Fibroblast of pulmonary artery (primary cell): ENCODE results near the gene KRTAP17-1.

ENCODE experiments used
- DNase-seq: peaks from one replicate; pipeline ENCODE4 v3.0.0-alpha.2; 2010; ENCODE audit warnings: low read depth
- H3K4me3 ChIP-seq: replicated peaks from 2 replicates; pipeline ENCODE4 v1.5.1; 2011; ENCODE audit warnings: low read depth, mild to moderate bottlenecking, control low read depth, low read length, moderate library complexity
- TF ChIP-seq, protein P1 (sequence below): IDR thresholded peaks from 2 replicates; pipeline ENCODE4 v1.5.1; 2011; ENCODE audit warnings: mild to moderate bottlenecking, control low read depth, low read length, inconsistent platforms; ENCODE audit errors: missing control alignments

KRTAP17-1 gene

DNA sequence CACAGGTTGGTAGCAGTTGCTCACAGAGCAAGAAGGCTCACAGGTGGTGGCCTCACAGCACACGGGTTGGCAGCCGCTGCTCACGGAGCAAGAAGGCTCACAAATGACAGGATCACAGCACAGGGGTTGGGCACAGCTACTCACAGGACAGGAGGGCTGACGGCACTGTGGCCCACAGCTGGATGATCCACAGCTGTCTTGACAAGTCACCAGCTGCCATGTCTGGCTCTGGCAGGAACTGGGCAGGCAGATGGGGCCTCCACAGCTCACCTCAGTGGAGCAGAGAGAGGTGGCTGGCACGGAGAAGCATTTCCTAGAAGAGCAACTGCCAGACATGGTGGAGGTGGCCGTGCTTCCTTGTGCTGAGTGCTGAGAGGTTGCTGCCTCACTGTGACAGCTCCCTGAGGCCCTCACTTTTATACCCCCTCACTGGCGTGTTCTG, 6.6 kb downstream of the KRTAP17-1 start, which contains the start of gene KRTAP16-1:
KRTAP16-1 (minus strand) TSS at position 392 of the 442 bp plus-strand sequence; CDS start at position 336, 56 bp downstream.
- TF ChIP-seq, protein P1, sequence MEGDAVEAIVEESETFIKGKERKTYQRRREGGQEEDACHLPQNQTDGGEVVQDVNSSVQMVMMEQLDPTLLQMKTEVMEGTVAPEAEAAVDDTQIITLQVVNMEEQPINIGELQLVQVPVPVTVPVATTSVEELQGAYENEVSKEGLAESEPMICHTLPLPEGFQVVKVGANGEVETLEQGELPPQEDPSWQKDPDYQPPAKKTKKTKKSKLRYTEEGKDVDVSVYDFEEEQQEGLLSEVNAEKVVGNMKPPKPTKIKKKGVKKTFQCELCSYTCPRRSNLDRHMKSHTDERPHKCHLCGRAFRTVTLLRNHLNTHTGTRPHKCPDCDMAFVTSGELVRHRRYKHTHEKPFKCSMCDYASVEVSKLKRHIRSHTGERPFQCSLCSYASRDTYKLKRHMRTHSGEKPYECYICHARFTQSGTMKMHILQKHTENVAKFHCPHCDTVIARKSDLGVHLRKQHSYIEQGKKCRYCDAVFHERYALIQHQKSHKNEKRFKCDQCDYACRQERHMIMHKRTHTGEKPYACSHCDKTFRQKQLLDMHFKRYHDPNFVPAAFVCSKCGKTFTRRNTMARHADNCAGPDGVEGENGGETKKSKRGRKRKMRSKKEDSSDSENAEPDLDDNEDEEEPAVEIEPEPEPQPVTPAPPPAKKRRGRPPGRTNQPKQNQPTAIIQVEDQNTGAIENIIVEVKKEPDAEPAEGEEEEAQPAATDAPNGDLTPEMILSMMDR, result no peak
- no peak for DNase-seq
- no peak within 1 kb of the TSS for H3K4me3 ChIP-seq

DNA sequence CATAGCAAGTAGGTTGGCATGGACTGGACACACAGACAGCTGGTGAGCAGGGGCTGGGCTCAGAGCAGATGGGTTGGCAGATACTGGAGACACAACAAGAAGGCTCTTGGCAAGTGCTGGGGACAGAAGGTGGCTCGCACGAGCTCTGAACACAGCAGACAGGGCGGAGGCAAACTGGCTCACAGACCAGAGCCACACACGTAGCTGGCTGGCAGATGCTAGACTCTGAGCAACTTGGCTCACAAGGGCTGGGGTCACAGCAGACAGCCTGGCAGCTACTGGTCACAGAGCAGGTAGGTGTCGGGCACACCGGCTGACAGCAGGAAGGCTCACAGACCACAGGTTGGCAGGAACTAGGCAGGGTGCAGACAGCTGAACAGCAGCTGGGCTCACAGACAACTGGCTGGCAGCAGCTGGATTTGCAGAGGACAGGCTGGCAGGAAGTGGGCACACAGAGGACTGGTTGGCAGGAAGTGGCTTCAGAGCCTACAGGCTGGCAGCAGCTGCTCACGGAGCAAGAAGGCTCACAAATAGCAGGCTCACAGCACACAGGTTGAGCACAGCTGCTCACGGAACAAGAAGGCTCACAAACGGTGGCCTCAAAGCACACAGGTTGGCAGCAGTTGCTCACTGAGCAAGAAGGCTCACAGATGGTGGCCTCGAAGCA, 7.1 kb downstream of the KRTAP17-1 start:
- H3K4me3 ChIP-seq, result no peak overlapping the region
- TF ChIP-seq, protein P1, result no peak
- no peak for DNase-seq

DNA sequence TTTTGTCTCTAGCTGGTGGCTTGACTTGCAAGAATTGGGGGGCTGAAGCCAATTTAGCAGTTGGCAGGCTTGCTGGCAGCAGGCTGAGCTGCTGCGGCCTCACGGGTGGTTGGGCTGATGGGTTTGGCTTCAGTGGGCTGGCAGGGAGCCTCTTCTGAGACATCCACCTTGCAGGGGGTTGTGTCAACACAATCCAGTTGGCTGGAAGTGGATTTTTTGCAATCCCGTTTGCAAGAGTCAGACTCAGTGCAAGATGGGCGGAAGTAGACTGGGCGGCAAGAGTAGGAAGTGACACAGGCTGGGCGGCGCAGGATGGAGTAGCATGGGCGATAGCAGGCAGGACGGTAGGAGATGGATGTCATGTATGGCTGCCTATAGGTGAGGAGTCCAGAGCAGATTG, 7.9 kb downstream of the KRTAP17-1 start:
- DNase-seq, result no peak
- no peak overlapping the region for H3K4me3 ChIP-seq
- TF ChIP-seq, protein P1, result no peak

DNA sequence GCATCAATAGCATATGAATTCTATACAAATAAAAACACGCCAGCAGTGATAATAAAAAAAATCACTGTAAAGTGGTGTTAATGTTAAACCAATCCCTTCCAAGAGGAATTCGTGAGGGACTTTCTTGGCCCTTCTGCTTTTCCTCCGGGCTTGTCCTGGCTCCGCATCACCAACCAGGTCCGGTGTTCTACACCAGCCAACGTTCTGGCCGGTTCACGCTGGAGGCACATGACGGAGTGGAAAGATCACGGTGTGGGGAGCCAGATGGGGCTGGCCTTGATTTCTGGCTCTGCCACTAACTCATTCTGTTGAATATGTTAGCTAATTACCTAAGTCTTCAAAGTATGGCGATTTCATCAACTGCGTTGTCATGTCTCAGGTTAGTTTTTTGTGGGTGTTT, 11.4 kb downstream of the KRTAP17-1 start:
- H3K4me3 ChIP-seq, result no peak overlapping the region
- TF ChIP-seq, protein P1, result no peak
- DNase-seq, result no peak

DNA sequence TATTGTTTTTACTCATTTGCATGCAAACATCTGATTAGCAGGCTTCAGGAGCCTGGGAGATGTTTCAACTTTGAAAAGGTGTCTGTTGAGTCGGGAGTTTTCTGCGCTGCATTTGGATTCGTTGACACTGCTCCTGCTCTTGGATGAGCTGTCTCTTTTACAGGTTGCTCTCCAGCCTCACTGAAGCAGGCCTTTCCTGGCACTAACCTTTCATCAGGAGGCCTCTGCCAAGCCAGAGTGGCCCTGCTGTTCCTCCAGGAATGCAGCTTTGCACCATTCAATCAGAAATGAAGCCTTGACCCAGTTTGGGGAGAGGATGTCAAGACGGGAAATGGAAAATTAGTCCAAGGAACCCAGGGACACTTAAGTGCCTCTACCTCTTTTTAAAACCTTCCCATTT, 12.5 kb downstream of the KRTAP17-1 start:
- TF ChIP-seq, protein P1, result no peak
- no peak overlapping the region for H3K4me3 ChIP-seq
- no peak for DNase-seq

DNA sequence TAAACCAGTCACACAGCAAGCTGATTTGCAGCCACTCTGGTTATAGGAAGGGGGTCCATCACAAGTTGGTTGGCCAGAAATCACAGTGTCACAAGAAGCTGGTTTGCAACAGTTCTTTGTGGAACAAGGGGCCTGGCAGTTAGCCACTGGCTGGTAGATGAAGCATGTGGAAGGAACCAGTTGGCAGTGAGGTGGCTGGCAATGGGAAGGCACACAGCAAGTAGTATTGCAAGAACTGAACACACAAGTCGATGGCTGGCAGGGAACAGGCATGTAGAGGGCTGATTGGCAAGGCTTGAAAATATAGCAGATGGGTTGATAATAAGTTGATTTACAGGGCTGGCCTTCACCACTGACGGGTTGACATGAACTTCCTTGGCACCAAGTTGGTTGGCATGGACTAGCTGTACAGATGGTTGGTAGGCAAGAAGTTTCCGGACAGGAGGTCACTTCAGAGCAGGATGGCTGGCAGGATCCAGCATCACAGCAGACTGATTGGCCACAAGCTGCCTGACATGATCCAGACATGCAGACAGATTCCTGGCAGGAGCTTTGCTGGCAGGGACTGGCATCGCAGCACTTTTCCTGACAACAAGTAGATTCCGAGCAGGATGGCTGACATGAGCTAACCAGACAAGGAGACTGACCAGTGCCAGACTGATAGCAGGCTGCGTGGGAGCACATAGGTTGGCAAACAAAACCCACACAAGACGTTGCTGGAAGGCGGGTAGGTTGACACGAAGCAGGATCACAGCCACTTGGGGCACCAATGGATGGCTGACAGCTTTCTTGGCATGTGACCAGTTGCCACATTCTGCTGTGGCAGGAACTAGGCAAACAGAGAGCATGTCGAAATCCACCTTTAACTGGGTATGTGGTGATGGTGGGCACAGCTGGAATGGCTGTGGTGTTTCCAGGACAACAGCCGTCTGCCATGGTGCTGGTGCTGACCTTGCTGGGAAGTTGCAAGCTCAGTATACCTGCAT, 13.3 kb downstream of the KRTAP17-1 start, which contains the start of gene KRTAP29-1:
KRTAP29-1 (minus strand) TSS at position 936 of the 986 bp plus-strand sequence; CDS start at position 936, 0 bp downstream.
- TF ChIP-seq, protein P1, result no peak
- DNase-seq, result no peak
- H3K4me3 ChIP-seq, result no peak within 1 kb of the TSS
